ENCODE results near the gene POLQ. TPM values are rescaled to one million over a fixed set of nuclear protein-coding genes. Genes with fewer than 3 reads are reported as not detected.

POLQ gene
- total RNA-seq, 4 donors from 2014 or later, result 0.10 to 0.40 (median 0.17) TPM; not detected in 1

Other genes with a start within 250 kb of the POLQ start
- gene ARGFX, start 22.0 kb upstream of the POLQ start, total RNA-seq, result not detected
- gene FBXO40, start 47.4 kb upstream of the POLQ start, total RNA-seq, result not detected
- 10 to 100 TPM; 14.6 to 42.5 (median 19.9) TPM for gene HCLS1, start 114.9 kb upstream of the POLQ start, total RNA-seq
- 100 to 1,000 TPM in 2 of 4 donors, 10 to 100 TPM in 2; 77.8 to 102 (median 97.3) TPM for gene GOLGB1, start 203.8 kb upstream of the POLQ start, total RNA-seq